NCI-H2029 treated with DMSO at 0.1 percent for 48 hours (cell line): ENCODE results near the gene NDC80.

Source experiments
- DNase-seq: peaks from one replicate; lab custom pipeline; 2025; lab: John Stamatoyannopoulos, UW

The NDC80 gene

GRCh38 chr18:2559249-2559648 lies 12.1 kb upstream of the NDC80 start:
- DNase-seq, result no peak

- no peak for DNase-seq
Observed at GRCh38 chr18:2564373-2564772, 7.0 kb upstream of the NDC80 start.

- DNase-seq, result no peak
Observed at GRCh38 chr18:2568129-2568528, 3.2 kb upstream of the NDC80 start.

GRCh38 chr18:2568605-2569004 lies 2.8 kb upstream of the NDC80 start:
- DNase-seq, result no peak

GRCh38 chr18:2569338-2570207 lies 1.8 kb upstream of the NDC80 start:
- DNase-seq, result no peak

GRCh38 chr18:2570772-2571199 lies 571 bp upstream of the NDC80 start:
- no peak for DNase-seq

GRCh38 chr18:2572171-2572569 lies 813 bp downstream of the NDC80 start:
- no peak for DNase-seq

GRCh38 chr18:2572892-2573291 lies 1.5 kb downstream of the NDC80 start:
- DNase-seq, result no peak

- no peak for DNase-seq
Observed at GRCh38 chr18:2573408-2573807, 2.1 kb downstream of the NDC80 start.

GRCh38 chr18:2587788-2588187 lies 16.4 kb downstream of the NDC80 start:
- no peak for DNase-seq

- no peak for DNase-seq
Observed at GRCh38 chr18:2588666-2589344, 17.4 kb downstream of the NDC80 start.

- DNase-seq, result no peak
Observed at GRCh38 chr18:2589345-2590068, 18.1 kb downstream of the NDC80 start.

- no peak for DNase-seq
Observed at GRCh38 chr18:2590303-2590702, 18.9 kb downstream of the NDC80 start.

GRCh38 chr18:2597639-2598038 lies 26.3 kb downstream of the NDC80 start:
- DNase-seq, result no peak

GRCh38 chr18:2602844-2603243 lies 31.5 kb downstream of the NDC80 start:
- DNase-seq, result no peak

GRCh38 chr18:2606335-2606734 lies 35.0 kb downstream of the NDC80 start:
- DNase-seq, result no peak

GRCh38 chr18:2609604-2610003 lies 38.2 kb downstream of the NDC80 start:
- DNase-seq, result no peak

- no peak for DNase-seq
Observed at GRCh38 chr18:2610549-2610948, 39.2 kb downstream of the NDC80 start.

GRCh38 chr18:2612996-2613395 lies 41.6 kb downstream of the NDC80 start:
- no peak for DNase-seq

GRCh38 chr18:2617401-2617998 lies 46.1 kb downstream of the NDC80 start:
- no peak for DNase-seq

- no peak for DNase-seq
Observed at GRCh38 chr18:2618009-2618408, 46.7 kb downstream of the NDC80 start.

GRCh38 chr18:2625217-2625616 lies 53.9 kb downstream of the NDC80 start:
- DNase-seq, result no peak
